Lung (tissue), 12 donors: ENCODE results near the gene PTPRH. TPM values are rescaled to one million over a fixed set of nuclear protein-coding genes. Genes with fewer than 3 reads are reported as not detected.

Experiments used
- ATAC-seq: fragments of 200-7000 bp; cut with Tn5 transposase; one replicate; pipeline ENCODE4 v1.9.1; 2020; ENCODE audit warnings: moderate number of reproducible peaks; ENCODE audit not compliant: insufficient read depth, low FRiP score
- DNase-seq, 3 donors: peaks; one replicate each; pipeline ENCODE4 v3.0.0-alpha.2; 2013 to 2017
- H3K27ac ChIP-seq, 2 donors: one replicate each; pipeline ENCODE4 v1.5.1; 2013; ENCODE audit warnings: mild to moderate bottlenecking in 2 of 2, moderate library complexity in 2 of 2, control low read depth in 1 of 2, inconsistent platforms in 1 of 2, low read depth in 1 of 2, low read length in 1 of 2
- H3K27me3 ChIP-seq, 3 donors: one replicate each; pipeline ENCODE4 v1.5.1; 2013; ENCODE audit warnings: low read length in 2 of 3; ENCODE audit not compliant: control insufficient read depth in 3 of 3, insufficient read depth in 3 of 3
- H3K36me3 ChIP-seq, 4 donors: one replicate each; pipeline ENCODE4 v1.5.1; 2013; ENCODE audit warnings: low read length in 4 of 4, mild to moderate bottlenecking in 1 of 4, moderate library complexity in 1 of 4; ENCODE audit not compliant: control insufficient read depth in 4 of 4, insufficient read depth in 4 of 4
- H3K4me1 ChIP-seq, 5 donors: one replicate each; pipeline ENCODE4 v1.5.1; 2013; ENCODE audit warnings: low read length in 5 of 5, mild to moderate bottlenecking in 2 of 5, moderate library complexity in 1 of 5; ENCODE audit not compliant: control insufficient read depth in 5 of 5, insufficient read depth in 5 of 5
- H3K4me3 ChIP-seq: one replicate; pipeline ENCODE4 v1.5.1; 2013; ENCODE audit warnings: mild to moderate bottlenecking, control low read depth, moderate library complexity
- H3K9ac ChIP-seq, 2 donors: one replicate each; pipeline ENCODE4 v1.5.1; 2013; ENCODE audit warnings: low read length in 2 of 2, control low read depth in 1 of 2; ENCODE audit not compliant: insufficient read depth in 1 of 2
- H3K9me3 ChIP-seq, 4 donors: one replicate each; pipeline ENCODE4 v1.5.1; 2013; ENCODE audit warnings: low read length in 3 of 4, mild to moderate bottlenecking in 1 of 4, moderate library complexity in 1 of 4; ENCODE audit not compliant: control insufficient read depth in 4 of 4, insufficient read depth in 3 of 4
- CTCF ChIP-seq: IDR thresholded peaks from 2 replicates; pipeline ENCODE4 v1.5.1; 2012; ENCODE audit warnings: mild to moderate bottlenecking; ENCODE audit errors: control extremely low read depth, extremely low read depth
- WGBS, 2 donors: extraction: QIAGEN DNeasy Blood & Tissue Kit; methylation state at CpG; one replicate each; pipeline ENCODE4 v1.1.7; 2013; 5-methylcytosine and 5-hydroxymethylcytosine counted together
- polyA plus RNA-seq, 2 donors: library from polyadenylated mRNA; stranded (reverse); fragments of 200-250 nt; gene quantifications; one replicate each; pipeline ENCODE4 v1.2.1, GENCODE V29; 2013
- total RNA-seq, 2 donors: library from RNA; depleted of rRNA in 1 of 2; stranded (reverse); fragments of >200 nt in 1 of 2; gene quantifications; one replicate each; pipeline ENCODE4 v1.2.1, GENCODE V29; 2014 to 2021
- donor health status: control.
- donor health status: control.
- donor health status: Bipolar disorder and iron deficiency.
- donor health status: healthy.
- donor health status: DM: yes; HTN: yes; CAD: no.

Gene PTPRH
- total and polyA plus RNA-seq, 4 donors, result 0.22 to 1.3 (median 0.51) TPM

GRCh38 chr19:55240713-55241020 is 31.4 kb upstream of the PTPRH start:
- H3K36me3 ChIP-seq, result peaks cover 13 to 76% (median 51%) of the 10 kb centered on the region in 4 donors
- H3K27ac ChIP-seq, result no peak overlapping the region
- H3K9ac ChIP-seq, result no peak overlapping the region
- TF ChIP-seq CTCF, result no peak
- H3K4me3 ChIP-seq, result no peak overlapping the region
- ATAC-seq, result no peak
- WGBS, 2 donors, result 86 to 91% methylated on average over 6 of the region's 6 CpGs
- no peaks in the 10 kb centered on the region for H3K9me3 ChIP-seq
- no peaks in the 10 kb centered on the region for H3K27me3 ChIP-seq
- no peaks in the 10 kb centered on the region for H3K4me1 ChIP-seq
- no peak for DNase-seq

GRCh38 chr19:55239004-55239403 is 29.7 kb upstream of the PTPRH start:
- H3K4me3 ChIP-seq, result no peak overlapping the region
- H3K4me1 ChIP-seq, result no peaks in the 10 kb centered on the region
- no peak for DNase-seq
- H3K36me3 ChIP-seq, result peaks cover 14 to 69% (median 47%) of the 10 kb centered on the region in 4 donors
- TF ChIP-seq CTCF, result no peak
- H3K27me3 ChIP-seq, result no peaks in the 10 kb centered on the region
- no peak overlapping the region for H3K27ac ChIP-seq
- no peak overlapping the region for H3K9ac ChIP-seq
- no peaks in the 10 kb centered on the region for H3K9me3 ChIP-seq
- ATAC-seq, result no peak
- WGBS, 2 donors, result 96 to 97% methylated on average over 12 of the region's 12 CpGs

GRCh38 chr19:55238030-55238429 is 28.7 kb upstream of the PTPRH start:
- TF ChIP-seq CTCF, result no peak
- H3K4me1 ChIP-seq, result no peaks in the 10 kb centered on the region
- WGBS, 2 donors, result 96 to 98% methylated on average over 8 of the region's 8 CpGs
- H3K36me3 ChIP-seq, result peaks cover 14 to 64% (median 43%) of the 10 kb centered on the region in 4 donors
- ATAC-seq, result no peak
- H3K4me3 ChIP-seq, result no peak overlapping the region
- no peak for DNase-seq
- no peaks in the 10 kb centered on the region for H3K27me3 ChIP-seq
- no peaks in the 10 kb centered on the region for H3K9me3 ChIP-seq
- no peak overlapping the region for H3K27ac ChIP-seq
- H3K9ac ChIP-seq, result no peak overlapping the region

- Histone ChIP-seq H3K4me3 (no peak overlapping the region), H3K27ac (no peak overlapping the region), H3K9me3 (no peaks in the 10 kb centered on the region), H3K27me3 (no peaks in the 10 kb centered on the region), H3K9ac (no peak overlapping the region), H3K36me3 (peaks cover 25 to 71% (median 34%) of the 10 kb centered on the region in 4 donors), H3K4me1 (no peaks in the 10 kb centered on the region)
- no peak for DNase-seq
- TF ChIP-seq CTCF, result no peak
- 88 to 94% methylated on average over 5 of the region's 5 CpGs for WGBS, 2 donors
- no peak for ATAC-seq
Measured at GRCh38 chr19:55232986-55233385, 23.7 kb upstream of the PTPRH start.
